NOMO-1 (cell line): ENCODE measurements around the gene ZNF805.
"Not testable (repeated sequence)": the region's sequence is repeated elsewhere in the genome, so short reads cannot be mapped to it uniquely, and the experiment has no call there.

ENCODE experiments used
- DNase-seq, 2 experiments: peaks; one replicate each; lab custom pipeline; 2025; ENCODE audit not compliant: unreplicated experiment in 2 of 2; lab: John Stamatoyannopoulos, UW

Gene ZNF805

GRCh38 chr19:57240311-57241090 lies at the start of gene ZNF805:
Gene ZNF805 (plus strand): TSS chr19:57240632. CDS start chr19:57240892, 260 bp downstream.
- peak; percentile 87 to 90 for DNase-seq

DNA sequence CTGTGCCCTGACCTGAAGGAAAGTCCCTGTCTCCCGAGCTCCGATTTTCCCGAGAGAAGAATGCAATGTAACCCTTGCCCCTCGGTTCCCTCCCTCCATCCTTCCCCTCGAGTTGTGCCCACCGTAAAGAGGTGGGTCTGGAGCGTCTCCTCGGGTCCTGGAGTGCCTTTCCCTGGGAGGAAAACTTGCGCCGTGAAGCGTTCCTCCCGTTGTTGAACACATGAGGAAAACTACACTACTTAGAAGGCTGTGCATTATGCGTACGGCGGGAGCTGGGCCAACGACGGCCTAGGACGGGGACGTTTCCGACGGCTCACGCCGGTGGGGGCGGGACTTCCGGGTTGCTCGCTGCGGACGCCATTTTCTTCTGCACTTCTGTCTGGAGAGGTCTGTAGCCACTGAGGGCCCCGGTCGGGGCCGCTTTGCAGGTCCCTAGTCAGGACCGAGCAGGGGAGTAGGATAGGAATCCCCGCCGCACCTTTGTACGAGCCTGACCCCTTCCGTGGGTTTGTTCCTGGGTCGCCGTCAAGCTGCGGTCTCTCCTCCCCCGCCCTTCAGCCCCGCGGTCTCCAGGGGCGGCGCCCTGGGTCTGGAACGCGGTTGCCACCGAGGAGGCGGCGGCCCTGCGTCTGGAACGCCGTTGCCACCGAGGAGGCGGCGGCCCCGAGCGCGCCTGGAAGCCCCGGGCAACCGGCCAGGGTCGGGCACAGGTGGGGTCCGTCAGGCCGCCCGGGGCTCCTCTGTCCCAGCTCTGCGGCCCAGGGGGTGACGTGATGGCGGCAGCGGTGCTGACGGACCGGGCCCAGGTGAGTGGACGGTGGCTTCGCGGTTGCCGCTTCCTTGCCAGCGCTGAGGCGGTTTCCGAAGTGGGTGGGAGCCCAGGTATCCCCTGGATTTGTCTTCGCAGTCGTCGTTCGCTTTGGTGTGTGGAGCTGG lies 49.0 kb upstream of the ZNF805 start, which contains the start of gene ZNF264:
ZNF264 (plus strand) TSS at position 360 of the 936 bp plus-strand sequence; CDS start at position 774, 414 bp downstream.
- peak; percentile 79 to 84 for DNase-seq

DNA sequence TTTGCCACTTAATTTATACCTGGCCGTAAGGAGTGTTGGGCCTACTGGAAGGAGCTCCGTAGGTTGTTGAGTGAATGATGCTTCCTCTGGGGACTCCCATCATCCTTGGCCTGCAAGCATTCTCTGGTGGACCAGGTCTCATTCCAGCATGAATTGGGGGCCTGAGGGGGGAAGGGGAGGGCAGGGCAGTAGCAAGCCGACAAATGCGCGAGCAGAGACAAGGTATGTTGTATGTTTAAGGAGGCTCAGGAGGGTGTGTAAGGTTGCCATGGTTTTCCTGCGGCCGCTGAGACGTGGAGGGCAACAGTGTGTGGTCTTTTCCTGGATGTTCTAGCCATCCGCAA lies 48.4 kb upstream of the ZNF805 start:
- DNase-seq = no peak

DNA sequence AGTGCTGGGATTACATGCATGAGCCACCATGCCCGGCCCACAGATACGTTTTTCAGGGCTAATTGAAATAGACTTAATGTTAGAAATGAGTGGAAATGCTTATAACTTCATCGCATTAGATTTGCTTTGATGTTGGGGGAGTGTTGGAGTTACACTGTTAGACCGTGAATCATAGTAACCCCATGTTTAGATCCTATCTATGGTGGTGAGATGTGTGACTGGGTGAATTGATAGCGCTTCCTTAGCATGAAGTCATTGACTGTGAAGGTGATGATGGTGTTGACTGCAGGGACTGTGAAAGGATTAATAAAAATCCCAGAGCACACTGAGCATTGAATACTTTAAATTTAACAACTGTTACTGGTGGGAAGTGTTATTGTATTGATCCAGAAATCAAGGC lies 47.4 kb upstream of the ZNF805 start:
- DNase-seq = no peak

- not testable (repeated sequence) for DNase-seq
These were observed 42.6 kb upstream of the ZNF805 start for GRCh38 chr19:57197874-57198273.

DNA sequence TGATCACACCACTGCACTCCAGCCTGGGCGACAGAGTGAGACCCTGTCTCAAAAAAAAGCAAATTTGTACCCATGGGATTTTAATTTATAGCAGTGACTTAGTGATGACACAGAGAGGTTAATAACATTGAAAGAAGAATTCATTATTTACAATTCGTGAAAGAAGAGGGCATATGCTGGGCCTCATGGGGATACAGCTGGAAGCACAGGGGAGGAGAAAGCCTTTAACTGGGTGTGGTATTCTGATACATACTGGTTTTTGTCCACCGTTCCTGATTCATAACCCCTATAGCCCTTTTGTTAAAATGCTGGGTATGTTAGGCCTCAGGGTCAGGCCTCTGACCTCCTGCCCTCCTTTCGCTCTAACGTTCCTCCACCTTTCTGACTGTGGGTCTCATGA lies 38.3 kb upstream of the ZNF805 start:
- no peak for DNase-seq

DNA sequence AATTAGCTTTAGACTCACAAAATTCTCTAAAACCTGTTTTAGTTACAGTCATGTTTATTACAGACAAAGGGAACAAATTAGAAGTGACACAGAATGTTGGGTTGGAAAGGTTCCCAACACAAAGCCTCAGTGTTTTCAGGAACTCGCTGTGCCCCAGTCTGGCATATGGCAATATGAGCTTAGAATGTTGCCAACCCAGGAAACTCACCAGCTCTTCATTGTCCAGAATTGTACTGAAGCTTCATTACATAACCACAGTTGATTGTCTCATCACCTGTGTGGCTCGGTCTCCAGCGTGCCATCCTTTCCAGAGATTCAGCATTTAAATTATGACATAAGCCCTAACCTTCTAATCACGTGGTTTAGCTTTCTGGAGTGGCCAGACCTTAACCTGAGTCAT lies 30.1 kb upstream of the ZNF805 start:
- no peak for DNase-seq

GRCh38 chr19:57212109-57212508 lies 28.3 kb upstream of the ZNF805 start:
- DNase-seq = no peak

DNA sequence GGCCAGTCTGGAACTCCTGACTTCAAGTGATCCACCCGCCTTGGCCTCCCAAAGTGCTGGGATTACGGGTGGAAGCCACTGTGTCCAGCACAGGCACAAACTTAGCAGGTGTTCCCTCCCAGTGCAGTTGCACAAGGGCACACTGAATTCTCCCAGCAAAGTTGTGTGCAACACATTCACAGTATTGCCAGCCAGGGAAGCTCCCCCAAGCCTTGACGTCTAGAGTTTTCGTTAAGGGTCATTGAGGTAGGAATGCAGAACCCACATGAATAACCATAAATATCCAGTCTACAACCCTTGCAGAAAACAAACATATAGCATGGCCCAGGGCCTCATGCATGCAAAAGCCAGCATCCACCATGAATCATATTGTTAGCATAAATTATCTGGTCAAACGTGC lies 12.9 kb upstream of the ZNF805 start:
- DNase-seq = no peak

DNA sequence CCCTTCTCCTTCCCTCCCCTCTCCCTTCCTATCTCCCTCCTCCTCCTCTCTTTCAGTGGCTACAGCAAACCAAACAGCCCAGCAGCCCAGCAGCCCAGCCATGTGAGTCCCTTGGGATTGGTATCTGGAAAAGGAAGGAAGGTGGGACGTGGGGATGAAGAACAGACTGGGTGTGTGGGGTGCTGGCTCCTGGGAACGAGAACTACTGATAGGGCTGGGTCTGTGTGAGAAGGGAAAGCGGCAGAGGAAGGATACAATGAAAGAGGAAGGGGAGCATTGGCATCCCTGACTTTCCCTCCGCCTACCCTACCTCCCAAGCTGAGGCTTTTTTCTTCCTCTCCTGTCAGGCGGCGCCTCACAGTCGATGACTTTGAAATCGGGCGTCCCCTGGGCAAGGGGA lies 8.7 kb upstream of the ZNF805 start:
- no peak for DNase-seq

DNA sequence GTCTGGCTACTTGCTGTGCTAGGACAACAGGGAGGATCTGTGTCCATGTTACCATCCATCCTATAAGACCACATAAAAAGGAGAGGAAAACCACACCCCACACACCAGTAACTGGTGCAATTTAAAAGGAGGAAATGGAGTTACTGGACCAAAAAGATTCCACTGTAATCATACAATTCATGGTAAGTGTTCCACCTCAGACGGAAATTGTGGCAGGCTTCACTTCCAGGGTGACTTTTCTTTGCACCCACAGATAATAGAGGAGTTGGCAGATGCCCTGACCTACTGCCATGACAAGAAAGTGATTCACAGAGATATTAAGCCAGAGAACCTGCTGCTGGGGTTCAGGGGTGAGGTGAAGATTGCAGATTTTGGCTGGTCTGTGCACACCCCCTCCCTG lies 7.2 kb upstream of the ZNF805 start:
- no peak for DNase-seq

- DNase-seq = no peak
These were observed 486 bp upstream of the ZNF805 start for GRCh38 chr19:57239982-57240310.

GRCh38 chr19:57241176-57241575 lies 744 bp downstream of the ZNF805 start:
- no peak for DNase-seq

GRCh38 chr19:57242821-57243220 lies 2.4 kb downstream of the ZNF805 start:
- no peak for DNase-seq

DNA sequence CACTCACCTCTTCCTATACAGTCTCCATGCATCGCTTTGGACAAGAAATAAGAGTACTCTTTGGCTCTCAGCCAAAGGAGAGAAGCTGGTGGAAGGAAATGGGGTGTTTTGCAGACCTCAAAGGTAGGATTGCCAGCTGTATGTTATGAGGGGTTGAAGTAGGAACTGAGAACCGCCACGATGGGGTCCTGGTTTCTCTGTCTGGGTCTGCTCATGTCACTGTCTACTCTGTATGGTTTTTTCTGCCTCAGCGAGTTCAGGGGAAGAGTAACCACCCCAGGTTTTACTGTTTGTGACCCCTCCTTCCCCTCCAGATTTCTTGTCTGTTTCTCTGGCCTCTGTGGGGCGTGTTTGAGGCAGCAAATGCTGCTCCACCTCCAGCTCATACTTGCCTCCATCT lies 4.1 kb downstream of the ZNF805 start:
- DNase-seq = no peak

- no peak for DNase-seq
These were observed 4.6 kb downstream of the ZNF805 start for GRCh38 chr19:57245066-57245465.

DNA sequence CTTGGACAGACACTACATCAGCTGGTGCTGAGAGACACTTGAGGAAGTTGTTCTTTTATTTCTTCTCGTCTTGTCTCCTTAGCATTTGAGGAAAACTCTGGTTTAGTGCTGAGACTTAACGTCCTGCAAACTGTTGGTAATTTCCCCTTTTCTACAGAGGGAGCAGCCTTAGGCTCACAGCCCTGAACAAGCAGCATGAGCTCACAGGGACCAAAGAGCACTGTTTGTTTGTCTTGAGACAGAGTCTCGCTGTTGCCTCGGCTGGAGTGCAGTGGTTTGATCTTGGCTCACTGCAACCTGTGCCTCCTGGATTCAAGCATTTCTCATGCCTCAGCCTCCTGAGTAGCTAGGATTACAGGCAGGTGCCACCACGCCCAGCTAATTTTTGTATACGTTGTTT lies 5.5 kb downstream of the ZNF805 start:
- no peak for DNase-seq

DNA sequence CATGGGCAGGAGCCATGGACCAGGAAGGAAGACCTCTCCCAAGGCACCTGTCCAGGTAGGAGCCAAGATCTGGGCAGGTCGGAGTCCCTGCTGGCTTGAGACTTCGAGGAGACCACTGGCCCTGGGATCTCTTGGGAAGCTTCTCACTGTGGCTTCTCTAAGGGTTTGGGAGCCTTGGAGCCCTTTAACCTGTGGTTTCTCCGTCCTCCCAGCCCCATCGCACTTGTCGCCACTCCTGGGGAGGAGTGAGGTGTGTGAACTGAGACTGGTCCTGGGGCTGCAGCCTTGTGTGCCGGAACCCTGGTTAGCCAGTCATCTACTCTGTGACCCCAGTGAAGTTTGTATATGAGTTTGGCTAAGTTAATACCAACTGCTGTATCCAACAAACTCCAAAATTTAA lies 8.2 kb downstream of the ZNF805 start:
- DNase-seq = no peak

DNA sequence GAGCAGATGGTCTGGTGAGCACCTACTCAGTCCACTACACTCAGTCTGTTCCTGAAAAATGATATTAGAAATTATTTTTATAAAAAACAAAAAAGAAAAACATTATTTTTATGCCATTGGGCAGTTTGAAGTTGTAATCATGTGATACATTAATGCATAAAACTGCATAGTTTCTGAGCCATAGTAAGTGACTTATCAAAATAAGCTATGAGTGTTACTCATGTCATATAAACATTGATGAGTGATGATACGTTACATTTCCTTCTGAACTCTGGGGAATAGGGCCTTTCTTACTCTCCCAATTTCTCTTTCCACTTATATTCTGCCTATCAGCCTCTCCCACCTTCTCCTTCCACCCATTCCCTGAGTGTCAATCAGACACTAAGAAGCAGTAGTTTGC lies 8.9 kb downstream of the ZNF805 start:
- no peak for DNase-seq

GRCh38 chr19:57253767-57254166 lies 13.3 kb downstream of the ZNF805 start:
- not testable (repeated sequence) for DNase-seq

- DNase-seq = no peak
These were observed 21.6 kb downstream of the ZNF805 start for GRCh38 chr19:57262044-57262443.

GRCh38 chr19:57263244-57263741 lies 22.9 kb downstream of the ZNF805 start:
- DNase-seq = no peak
